GM13976 (cell line): ENCODE measurements around the gene PPP1R13L.
A peak's percentile ranks its signal among the peaks of the same experiment; 100 is the strongest.
"Not testable (repeated sequence)": the region's sequence is repeated elsewhere in the genome, so short reads cannot be mapped to it uniquely, and the experiment has no call there.

ENCODE experiments used
- DNase-seq: peaks from one replicate; pipeline ENCODE4 v3.0.0; 2012; ENCODE audit warnings: low spot score
- in situ Hi-C: fragments of 300-500 bp; cut with MboI; formaldehyde crosslinking; loops from one replicate; pipeline ENCODE4 v1.12.0; 2022; ENCODE audit warnings: low sequenced_read_pairs, mixed read lengths, inconsistent platforms; ENCODE audit not compliant: unreplicated experiment
- TF ChIP-seq, protein P1 (sequence below): IDR thresholded peaks from 2 replicates; pipeline ENCODE4 v1.5.1; 2012; ENCODE audit warnings: borderline replicate concordance, mild to moderate bottlenecking; ENCODE audit not compliant: insufficient read depth; ENCODE audit errors: extremely low read depth, missing control alignments, control extremely low read depth

The PPP1R13L gene

DNA sequence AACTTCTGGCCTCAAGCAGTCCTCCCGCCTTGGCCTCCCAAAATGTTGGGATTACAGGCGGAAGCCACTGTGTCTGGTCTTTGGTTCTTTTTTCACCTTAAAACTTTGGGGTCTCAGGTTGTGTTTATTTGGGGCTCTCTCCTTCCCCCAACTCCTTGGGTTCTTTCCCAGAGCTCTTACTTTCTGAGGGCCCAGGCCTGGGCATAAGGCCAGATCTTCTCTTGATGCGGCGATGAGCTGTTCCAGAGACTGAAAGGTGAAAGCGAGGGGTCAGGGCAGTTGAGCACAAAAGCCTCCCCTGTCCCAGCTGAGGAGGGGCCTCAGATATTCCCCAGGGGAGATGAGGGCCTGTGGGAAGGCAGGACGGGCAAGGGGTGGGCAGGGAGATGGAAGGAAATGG lies 8.6 kb upstream of the PPP1R13L start:
- DNase-seq: peak; percentile 3
- TF ChIP-seq, protein P1, sequence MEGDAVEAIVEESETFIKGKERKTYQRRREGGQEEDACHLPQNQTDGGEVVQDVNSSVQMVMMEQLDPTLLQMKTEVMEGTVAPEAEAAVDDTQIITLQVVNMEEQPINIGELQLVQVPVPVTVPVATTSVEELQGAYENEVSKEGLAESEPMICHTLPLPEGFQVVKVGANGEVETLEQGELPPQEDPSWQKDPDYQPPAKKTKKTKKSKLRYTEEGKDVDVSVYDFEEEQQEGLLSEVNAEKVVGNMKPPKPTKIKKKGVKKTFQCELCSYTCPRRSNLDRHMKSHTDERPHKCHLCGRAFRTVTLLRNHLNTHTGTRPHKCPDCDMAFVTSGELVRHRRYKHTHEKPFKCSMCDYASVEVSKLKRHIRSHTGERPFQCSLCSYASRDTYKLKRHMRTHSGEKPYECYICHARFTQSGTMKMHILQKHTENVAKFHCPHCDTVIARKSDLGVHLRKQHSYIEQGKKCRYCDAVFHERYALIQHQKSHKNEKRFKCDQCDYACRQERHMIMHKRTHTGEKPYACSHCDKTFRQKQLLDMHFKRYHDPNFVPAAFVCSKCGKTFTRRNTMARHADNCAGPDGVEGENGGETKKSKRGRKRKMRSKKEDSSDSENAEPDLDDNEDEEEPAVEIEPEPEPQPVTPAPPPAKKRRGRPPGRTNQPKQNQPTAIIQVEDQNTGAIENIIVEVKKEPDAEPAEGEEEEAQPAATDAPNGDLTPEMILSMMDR: no peak
- in situ Hi-C loops: no loop called here

DNA sequence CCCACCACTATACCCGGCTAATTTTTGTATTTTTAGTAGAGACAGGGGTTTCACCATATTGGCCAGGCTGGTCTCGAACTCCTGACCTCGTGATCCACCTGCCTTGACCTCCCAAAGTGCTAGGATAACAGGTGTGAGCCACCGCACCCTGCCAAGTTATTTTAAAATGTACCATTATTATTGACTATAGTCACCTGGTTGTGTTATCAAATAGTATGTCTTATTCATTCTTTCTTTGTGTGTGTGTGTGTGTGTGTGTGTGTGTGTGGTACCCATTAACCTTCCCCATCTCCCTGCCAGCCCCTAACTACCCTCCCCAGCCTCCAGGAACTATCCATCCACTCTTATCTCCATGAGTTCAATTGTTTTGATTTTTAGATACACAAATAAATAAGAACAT lies 5.5 kb upstream of the PPP1R13L start:
- DNase-seq, in situ Hi-C loops: not testable (repeated sequence)

DNA sequence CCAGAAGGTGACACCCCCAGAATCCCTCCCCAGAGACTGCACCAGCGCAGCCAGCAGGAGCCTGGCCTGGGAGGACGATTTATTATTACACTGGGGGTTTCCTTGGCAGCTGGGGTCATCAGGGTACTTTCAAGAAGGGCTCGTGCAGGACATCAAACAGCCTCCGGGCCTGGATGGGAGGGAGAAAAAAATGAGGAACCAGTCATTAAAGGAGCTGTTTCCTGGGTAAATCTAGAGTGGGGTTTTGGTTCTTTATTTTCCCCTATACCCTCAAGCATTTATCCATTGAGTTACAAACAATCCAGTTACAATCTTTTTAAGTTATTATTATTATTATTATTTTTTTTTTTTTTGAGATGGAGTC lies 4.7 kb upstream of the PPP1R13L start:
- peak; percentile 11 for DNase-seq
- in situ Hi-C loops: no loop called here
- TF ChIP-seq, protein P1: no peak

DNA sequence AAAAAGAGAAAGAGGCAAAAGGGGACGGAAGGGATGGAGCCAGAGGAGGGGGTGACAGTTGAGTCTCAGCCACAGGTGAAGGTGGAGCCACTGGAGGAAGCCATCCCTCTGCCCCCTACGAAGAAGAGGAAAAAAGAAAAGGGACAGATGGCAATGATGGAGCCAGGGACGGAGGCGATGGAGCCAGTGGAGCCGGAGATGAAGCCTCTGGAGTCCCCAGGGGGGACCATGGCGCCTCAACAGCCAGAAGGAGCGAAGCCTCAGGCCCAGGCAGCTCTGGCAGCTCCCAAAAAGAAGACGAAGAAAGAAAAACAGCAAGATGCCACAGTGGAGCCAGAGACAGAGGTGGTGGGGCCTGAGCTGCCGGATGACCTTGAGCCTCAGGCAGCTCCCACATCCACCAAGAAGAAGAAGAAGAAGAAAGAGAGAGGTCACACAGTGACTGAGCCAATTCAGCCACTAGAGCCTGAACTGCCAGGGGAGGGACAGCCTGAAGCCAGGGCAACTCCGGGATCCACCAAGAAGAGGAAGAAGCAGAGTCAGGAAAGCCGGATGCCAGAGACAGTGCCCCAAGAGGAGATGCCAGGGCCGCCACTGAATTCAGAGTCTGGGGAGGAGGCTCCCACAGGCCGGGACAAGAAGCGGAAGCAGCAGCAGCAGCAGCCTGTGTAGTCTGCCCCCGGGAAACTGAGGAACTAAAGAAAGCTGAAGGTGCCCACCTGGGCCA lies 4.1 kb upstream of the PPP1R13L start:
- TF ChIP-seq, protein P1: no peak

DNA sequence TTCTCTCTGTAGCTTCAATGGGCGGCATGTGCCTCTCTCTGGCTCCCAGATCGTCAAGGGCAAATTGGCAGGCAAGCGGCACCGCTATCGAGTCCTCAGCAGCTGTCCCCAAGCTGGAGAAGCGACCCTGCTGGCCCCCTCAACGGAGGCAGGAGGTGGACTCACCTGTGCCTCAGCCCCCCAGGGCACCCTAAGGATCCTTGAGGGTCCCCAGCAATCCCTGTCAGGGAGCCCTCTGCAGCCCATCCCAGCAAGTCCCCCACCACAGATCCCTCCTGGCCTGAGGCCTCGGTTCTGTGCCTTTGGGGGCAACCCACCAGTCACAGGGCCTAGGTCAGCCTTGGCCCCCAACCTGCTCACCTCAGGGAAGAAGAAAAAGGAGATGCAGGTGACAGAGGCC lies 3.3 kb upstream of the PPP1R13L start:
- in situ Hi-C loops: no loop called here

More for the DNA sequence above, 4.1 kb upstream of the PPP1R13L start:
- peak; percentile 6 for DNase-seq
- in situ Hi-C loops: no loop called here

DNA sequence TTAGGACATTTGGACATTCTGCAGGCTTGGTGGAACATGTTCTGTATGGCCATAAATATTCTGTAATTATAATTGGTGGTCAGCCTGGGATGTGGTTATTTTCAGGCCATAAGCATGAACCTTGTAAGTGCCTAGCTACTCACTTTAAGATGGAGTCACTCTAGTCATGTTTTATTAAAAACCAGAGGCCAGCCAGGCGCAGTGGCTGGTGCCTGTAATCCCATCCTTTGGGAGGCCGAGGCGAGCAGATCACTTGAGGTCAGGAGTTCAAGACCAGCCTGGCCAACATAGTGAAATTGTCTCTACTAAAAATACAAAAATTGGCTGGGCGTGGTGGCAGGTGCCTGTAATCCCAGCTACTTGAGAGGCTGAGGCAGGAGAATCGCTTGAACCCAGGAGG lies 2.7 kb upstream of the PPP1R13L start:
- in situ Hi-C loops: not testable (repeated sequence)
- peak; percentile 11 for DNase-seq

More for the DNA sequence above, 3.3 kb upstream of the PPP1R13L start:
- TF ChIP-seq, protein P1: no peak
- peak; percentile 4 for DNase-seq

DNA sequence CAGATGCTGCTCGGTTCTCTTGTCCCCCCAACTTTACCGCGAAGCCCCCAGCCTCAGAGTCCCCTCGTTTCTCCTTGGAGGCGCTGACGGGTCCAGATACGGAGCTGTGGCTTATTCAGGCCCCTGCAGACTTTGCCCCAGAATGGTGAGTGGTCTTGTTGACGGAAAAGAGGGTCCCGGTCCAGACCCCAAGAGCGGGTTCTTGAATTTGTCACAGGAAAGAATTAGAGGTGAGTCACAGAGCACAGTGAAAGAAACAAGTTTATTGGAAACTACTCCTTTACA lies 2.2 kb upstream of the PPP1R13L start:
- DNase-seq: no peak
- in situ Hi-C loops: no loop called here

More for the DNA sequence above, 2.2 kb upstream of the PPP1R13L start:
- TF ChIP-seq, protein P1: no peak
